Heart left ventricle (tissue), 13 donors: ENCODE data around the gene N4BP2L2.

Experiments used
- CTCF ChIP-seq, 12 donors: fragments of 200-600 bp; sonication (generic) in 4 of 12; IDR thresholded peaks; one replicate each; pipeline versions ENCODE4 v1.5.0 to v1.8.0; 2018 to 2022; ENCODE audit warnings: antibody characterized with exemption in 12 of 12, mild to moderate bottlenecking in 5 of 12
- POLR2A ChIP-seq, 2 donors: fragments of 450-650 bp; IDR thresholded peaks; one replicate each; pipeline ENCODE4 v1.6.1; 2017; ENCODE audit warnings: antibody characterized with exemption in 2 of 2, mild to moderate bottlenecking in 2 of 2, moderate library complexity in 2 of 2
- donor health status: ischemic (EF 13 %, LVEDD 7.1; RV severe dilation, severe dysfunction).
- donor health status: DM: no; HTN: yes; CAD: no.
- donor health status: DM: no; HTN: no; CAD: no.
- donor health status: ischemic (EF 25% LVEDD 6.9; RV normal size, moderate dysfunction).
- donor health status: ischemic (EF 25% LVEDD 5.7; RV mildly dilated, moderate dysfunction).
- donor health status: ischemic (EF 35%, LVEDD 5.7; RV mildly dilated, moderate dysfunction).
- donor health status: nonischemic (EF 11% LVEDD 7.7; RV severe dilation, severe dysfunction).
- donor health status: DM: yes; HTN: yes; CAD: no.
- donor health status: PGD.
- donor health status: ischemic (EF 29% LVEDD 5.4; RV normal size, mild dysfunction).
- donor health status: nonischemic (EF 23%, LVEDD 6.1; RV moderate dilation, normal function).

GRCh38 chr13:32468502-32469142, 70.0 kb downstream of the N4BP2L2 start:
- TF ChIP-seq CTCF (IDR thresholded peaks at IDR 0.05), result no peak
- no peak for TF ChIP-seq POLR2A (IDR thresholded peaks at IDR 0.05)
